SJCRH30 (cell line): ENCODE results near the gene LRRK2. TPM values are rescaled to one million over a fixed set of nuclear protein-coding genes. Genes with fewer than 3 reads are reported as not detected.
"Not testable (repeated sequence)": the region's sequence is repeated elsewhere in the genome, so short reads cannot be mapped to it uniquely, and the experiment has no call there.

Experiments
- DNase-seq, 2 experiments: peaks; one replicate each; pipeline ENCODE4 v3.0.0-alpha.2; 2015 to 2020
- H3K27ac ChIP-seq: fragments of 250-450 bp; sonication (Bioruptor Pico); 2 replicates; pipeline ENCODE4 v1.5.1; 2020; ENCODE audit warnings: mild to moderate bottlenecking, moderate library complexity
- H3K27me3 ChIP-seq: fragments of 250-450 bp; sonication (Bioruptor Pico); 2 replicates; pipeline ENCODE4 v1.5.1; 2020; ENCODE audit warnings: mild to moderate bottlenecking, moderate library complexity
- H3K36me3 ChIP-seq: fragments of 250-450 bp; sonication (Bioruptor Pico); 2 replicates; pipeline ENCODE4 v1.5.1; 2020; ENCODE audit warnings: mild to moderate bottlenecking, moderate library complexity
- H3K4me1 ChIP-seq: fragments of 250-450 bp; sonication (Bioruptor Pico); 2 replicates; pipeline ENCODE4 v1.5.1; 2020; ENCODE audit warnings: mild to moderate bottlenecking, moderate library complexity
- H3K4me3 ChIP-seq: fragments of 250-450 bp; sonication (Bioruptor Pico); 2 replicates; pipeline ENCODE4 v1.5.1; 2020; ENCODE audit warnings: mild to moderate bottlenecking, moderate library complexity
- H3K9me3 ChIP-seq: fragments of 250-450 bp; sonication (Bioruptor Pico); replicated peaks from 2 replicates; pipeline ENCODE4 v1.5.1; 2020; ENCODE audit warnings: mild to moderate bottlenecking, moderate library complexity
- total RNA-seq: library from RNA; depleted of rRNA; stranded (reverse); fragments of >200 nt; shearing (Covaris generic); gene quantifications from 2 replicates; pipeline ENCODE4 v1.2.3, GENCODE V29; 2014

Gene LRRK2
- total RNA-seq, 1 experiment from 2014 or later = 0.04 TPM

GRCh38 chr12:40338071-40338470, 113.3 kb downstream of the LRRK2 start:
- no peaks in the 10 kb centered on the region for H3K36me3 ChIP-seq
- no peaks in the 10 kb centered on the region for H3K9me3 ChIP-seq
- no peak overlapping the region for H3K4me3 ChIP-seq
- H3K27me3 ChIP-seq = no peaks in the 10 kb centered on the region
- DNase-seq = no peak
- no peak overlapping the region for H3K27ac ChIP-seq
- H3K4me1 ChIP-seq = no peaks in the 10 kb centered on the region

GRCh38 chr12:40338621-40339020, 113.8 kb downstream of the LRRK2 start:
- DNase-seq = no peak
- Histone ChIP-seq H3K27ac (no peak overlapping the region), H3K4me1 (no peaks in the 10 kb centered on the region), H3K9me3 (no peaks in the 10 kb centered on the region), H3K36me3 (no peaks in the 10 kb centered on the region), H3K4me3 (no peak overlapping the region), H3K27me3 (no peaks in the 10 kb centered on the region)

- no peak for DNase-seq
- no peaks in the 10 kb centered on the region for H3K4me1 ChIP-seq
- no peak overlapping the region for H3K4me3 ChIP-seq
- H3K36me3 ChIP-seq = no peaks in the 10 kb centered on the region
- H3K9me3 ChIP-seq = no peaks in the 10 kb centered on the region
- H3K27ac ChIP-seq = no peak overlapping the region
- peaks cover 3% of the 10 kb centered on the region; the same call in 1 of the 2 replicates for H3K27me3 ChIP-seq
These were observed 117.2 kb downstream of the LRRK2 start for GRCh38 chr12:40342010-40342409.

GRCh38 chr12:40343124-40343523, 118.3 kb downstream of the LRRK2 start:
- DNase-seq = no peak
- H3K9me3 ChIP-seq = no peaks in the 10 kb centered on the region
- H3K4me1 ChIP-seq = no peaks in the 10 kb centered on the region
- H3K27me3 ChIP-seq = peaks cover 3% of the 10 kb centered on the region
- no peaks in the 10 kb centered on the region for H3K36me3 ChIP-seq
- H3K27ac ChIP-seq = no peak overlapping the region
- H3K4me3 ChIP-seq = no peak overlapping the region

- peaks cover 3% of the 10 kb centered on the region for H3K27me3 ChIP-seq
- H3K4me3 ChIP-seq = no peak overlapping the region
- no peaks in the 10 kb centered on the region for H3K9me3 ChIP-seq
- no peaks in the 10 kb centered on the region for H3K36me3 ChIP-seq
- DNase-seq = no peak
- H3K27ac ChIP-seq = no peak overlapping the region
- H3K4me1 ChIP-seq = no peaks in the 10 kb centered on the region
These were observed 119.5 kb downstream of the LRRK2 start for GRCh38 chr12:40344312-40344711.

- Histone ChIP-seq H3K36me3 (no peaks in the 10 kb centered on the region), H3K9me3 (no peaks in the 10 kb centered on the region), H3K4me3 (no peak overlapping the region), H3K27me3 (no peaks in the 10 kb centered on the region; the same call in 1 of the 2 replicates), H3K27ac (no peak overlapping the region), H3K4me1 (no peaks in the 10 kb centered on the region)
- DNase-seq = no peak
These were observed 127.2 kb downstream of the LRRK2 start for GRCh38 chr12:40351976-40352375.

- Histone ChIP-seq H3K27ac (no peak overlapping the region), H3K9me3 (no peaks in the 10 kb centered on the region), H3K27me3 (no peaks in the 10 kb centered on the region), H3K4me1 (no peaks in the 10 kb centered on the region), H3K36me3 (no peaks in the 10 kb centered on the region), H3K4me3 (no peak overlapping the region)
- DNase-seq = peak in 1 of 2 experiments; percentile 39
These were observed 150.3 kb downstream of the LRRK2 start for GRCh38 chr12:40375076-40375475.

GRCh38 chr12:40376533-40377267, 151.9 kb downstream of the LRRK2 start:
- H3K27ac ChIP-seq = no peak overlapping the region
- H3K36me3 ChIP-seq = no peaks in the 10 kb centered on the region
- no peaks in the 10 kb centered on the region for H3K9me3 ChIP-seq
- DNase-seq = no peak
- no peak overlapping the region for H3K4me3 ChIP-seq
- H3K4me1 ChIP-seq = no peaks in the 10 kb centered on the region
- no peaks in the 10 kb centered on the region for H3K27me3 ChIP-seq

GRCh38 chr12:40378691-40379090, 153.9 kb downstream of the LRRK2 start:
- H3K9me3 ChIP-seq = no peaks in the 10 kb centered on the region
- no peaks in the 10 kb centered on the region for H3K36me3 ChIP-seq
- H3K27me3 ChIP-seq = no peaks in the 10 kb centered on the region
- no peak overlapping the region for H3K27ac ChIP-seq
- H3K4me3 ChIP-seq = no peak overlapping the region
- DNase-seq = no peak
- H3K4me1 ChIP-seq = no peaks in the 10 kb centered on the region

- H3K4me1 ChIP-seq = no peaks in the 10 kb centered on the region
- DNase-seq = no peak
- H3K4me3 ChIP-seq = no peak overlapping the region
- no peaks in the 10 kb centered on the region for H3K9me3 ChIP-seq
- no peaks in the 10 kb centered on the region for H3K27me3 ChIP-seq
- H3K36me3 ChIP-seq = no peaks in the 10 kb centered on the region
- no peak overlapping the region for H3K27ac ChIP-seq
These were observed 157.4 kb downstream of the LRRK2 start for GRCh38 chr12:40382217-40382616.

- not testable (repeated sequence) for H3K9me3 ChIP-seq, H3K36me3 ChIP-seq, H3K4me3 ChIP-seq, H3K27ac ChIP-seq, H3K4me1 ChIP-seq, H3K27me3 ChIP-seq, DNase-seq
These were observed 162.5 kb downstream of the LRRK2 start for GRCh38 chr12:40387279-40387678.

GRCh38 chr12:40390980-40391379, 166.2 kb downstream of the LRRK2 start:
- peaks cover 2% of the 10 kb centered on the region; the same call in 1 of the 2 replicates for H3K27me3 ChIP-seq
- no peaks in the 10 kb centered on the region for H3K9me3 ChIP-seq
- DNase-seq = no peak
- H3K27ac ChIP-seq = no peak overlapping the region
- H3K4me1 ChIP-seq = no peaks in the 10 kb centered on the region
- no peaks in the 10 kb centered on the region for H3K36me3 ChIP-seq
- H3K4me3 ChIP-seq = no peak overlapping the region

GRCh38 chr12:40393026-40393425, 168.2 kb downstream of the LRRK2 start:
- no peaks in the 10 kb centered on the region for H3K9me3 ChIP-seq
- no peaks in the 10 kb centered on the region for H3K36me3 ChIP-seq
- peaks cover 5% of the 10 kb centered on the region; the same call in 1 of the 2 replicates for H3K27me3 ChIP-seq
- no peak overlapping the region for H3K27ac ChIP-seq
- no peak for DNase-seq
- H3K4me3 ChIP-seq = no peak overlapping the region
- H3K4me1 ChIP-seq = no peaks in the 10 kb centered on the region

- H3K27me3 ChIP-seq = peaks cover 5% of the 10 kb centered on the region; the same call in 1 of the 2 replicates
- H3K9me3 ChIP-seq = no peaks in the 10 kb centered on the region
- DNase-seq = no peak
- H3K36me3 ChIP-seq = no peaks in the 10 kb centered on the region
- no peak overlapping the region for H3K4me3 ChIP-seq
- no peaks in the 10 kb centered on the region for H3K4me1 ChIP-seq
- no peak overlapping the region for H3K27ac ChIP-seq
These were observed 174.9 kb downstream of the LRRK2 start for GRCh38 chr12:40399656-40400055.

GRCh38 chr12:40405419-40405818, 180.6 kb downstream of the LRRK2 start:
- H3K4me3 ChIP-seq = no peak overlapping the region
- H3K9me3 ChIP-seq = no peaks in the 10 kb centered on the region
- H3K36me3 ChIP-seq = no peaks in the 10 kb centered on the region
- H3K4me1 ChIP-seq = no peaks in the 10 kb centered on the region
- H3K27me3 ChIP-seq = no peaks in the 10 kb centered on the region
- peak in 1 of 2 experiments; percentile 9 for DNase-seq
- H3K27ac ChIP-seq = no peak overlapping the region
